SIG-M5 treated with dmso at 0.1 percent for 504 hours (cell line): ENCODE results near the gene MEP1A.
"Not testable (repeated sequence)": the region's sequence is repeated elsewhere in the genome, so short reads cannot be mapped to it uniquely, and the experiment has no call there.

Experiments
- DNase-seq: peaks from one replicate; lab custom pipeline; 2025; ENCODE audit not compliant: unreplicated experiment; lab: John Stamatoyannopoulos, UW

MEP1A gene

DNA sequence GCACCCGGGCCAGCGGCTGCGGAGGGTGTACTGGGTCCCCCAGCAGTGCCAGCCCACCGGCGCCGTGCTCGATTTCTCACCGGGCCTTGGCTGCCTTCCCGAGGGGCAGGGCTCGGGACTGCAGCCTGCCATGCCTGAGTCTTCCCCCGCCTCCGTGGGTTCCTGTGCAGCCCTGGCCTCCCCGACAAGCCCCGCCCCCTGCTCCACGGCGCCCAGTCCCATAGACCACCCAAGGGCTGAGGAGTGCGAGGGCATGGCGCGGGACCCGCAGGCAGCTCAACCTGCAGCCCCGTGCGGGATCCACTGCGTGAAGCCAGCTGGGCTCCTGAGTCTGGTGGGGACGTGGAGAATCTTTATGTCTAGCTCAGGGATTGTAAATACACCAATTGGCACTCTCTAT is 18.5 kb upstream of the MEP1A start:
- DNase-seq = not testable (repeated sequence)

DNA sequence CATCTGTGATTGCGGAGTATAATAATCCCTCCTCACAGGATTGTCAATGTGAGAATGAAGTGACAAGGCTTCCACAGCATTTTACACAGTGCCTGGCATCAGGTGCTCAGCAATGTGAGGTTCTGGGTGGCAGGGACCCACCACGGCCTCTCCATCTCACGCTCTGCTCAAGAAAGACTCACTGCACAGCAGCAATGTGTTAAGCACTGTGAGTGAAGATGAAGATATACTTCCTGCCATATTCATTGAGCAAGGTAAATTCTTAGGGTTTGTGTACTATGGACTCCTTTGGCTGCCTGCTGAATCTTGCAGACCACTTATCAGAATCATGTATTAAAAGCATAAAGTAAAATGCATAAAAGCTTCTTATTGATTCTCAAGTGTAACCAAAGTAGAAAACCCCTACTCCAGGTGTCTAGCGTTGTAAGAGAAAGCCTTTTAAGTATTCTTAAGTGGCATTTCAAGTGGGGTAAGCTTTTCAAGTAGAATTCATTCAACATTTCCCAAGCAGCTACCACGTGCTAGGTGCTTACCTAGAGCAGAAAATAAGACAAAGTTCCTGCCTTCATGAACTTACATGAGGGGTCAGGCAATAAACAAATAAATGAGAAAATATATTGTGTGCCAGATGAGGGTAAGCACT is 17.0 kb upstream of the MEP1A start:
- DNase-seq = no peak

DNA sequence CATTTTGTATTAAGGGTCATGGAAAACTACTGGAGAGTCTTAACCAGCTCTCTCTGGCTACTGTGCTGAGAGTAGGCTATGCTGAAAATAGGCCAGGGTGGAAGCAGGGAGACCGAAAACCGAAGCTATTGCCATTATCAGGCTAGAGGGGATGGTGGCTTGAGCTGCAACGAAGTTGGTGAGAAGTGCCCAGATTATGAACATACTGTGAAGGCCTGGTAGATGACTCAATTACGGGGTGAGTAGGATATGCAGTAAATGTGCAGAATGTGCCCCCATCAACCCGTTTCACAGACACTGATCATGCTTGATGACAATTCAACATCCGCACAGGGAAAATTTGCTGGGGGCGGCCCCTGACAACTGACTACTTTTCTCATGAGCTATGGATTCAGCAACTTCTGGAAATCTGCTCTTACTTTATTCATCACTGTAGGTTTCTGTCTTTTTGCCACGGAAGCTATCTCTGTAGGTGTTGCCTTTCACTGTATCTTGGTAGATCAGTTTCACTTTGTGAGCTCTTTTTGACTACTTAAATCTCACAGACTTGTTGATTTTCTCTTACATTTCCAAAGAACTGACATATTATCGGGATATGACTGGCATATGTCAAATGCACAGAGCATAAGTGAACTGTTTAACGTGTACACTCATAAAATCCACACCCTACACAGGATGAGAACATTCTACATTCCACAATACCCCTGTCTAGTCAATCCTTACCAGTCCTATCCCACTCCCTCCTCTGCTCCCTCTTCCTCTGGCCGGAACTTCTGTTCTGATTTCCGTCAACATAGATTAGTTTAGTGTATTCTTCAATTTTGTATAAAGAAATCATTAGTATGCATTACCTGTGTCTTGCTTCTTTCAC is 15.5 kb upstream of the MEP1A start:
- no peak for DNase-seq

DNA sequence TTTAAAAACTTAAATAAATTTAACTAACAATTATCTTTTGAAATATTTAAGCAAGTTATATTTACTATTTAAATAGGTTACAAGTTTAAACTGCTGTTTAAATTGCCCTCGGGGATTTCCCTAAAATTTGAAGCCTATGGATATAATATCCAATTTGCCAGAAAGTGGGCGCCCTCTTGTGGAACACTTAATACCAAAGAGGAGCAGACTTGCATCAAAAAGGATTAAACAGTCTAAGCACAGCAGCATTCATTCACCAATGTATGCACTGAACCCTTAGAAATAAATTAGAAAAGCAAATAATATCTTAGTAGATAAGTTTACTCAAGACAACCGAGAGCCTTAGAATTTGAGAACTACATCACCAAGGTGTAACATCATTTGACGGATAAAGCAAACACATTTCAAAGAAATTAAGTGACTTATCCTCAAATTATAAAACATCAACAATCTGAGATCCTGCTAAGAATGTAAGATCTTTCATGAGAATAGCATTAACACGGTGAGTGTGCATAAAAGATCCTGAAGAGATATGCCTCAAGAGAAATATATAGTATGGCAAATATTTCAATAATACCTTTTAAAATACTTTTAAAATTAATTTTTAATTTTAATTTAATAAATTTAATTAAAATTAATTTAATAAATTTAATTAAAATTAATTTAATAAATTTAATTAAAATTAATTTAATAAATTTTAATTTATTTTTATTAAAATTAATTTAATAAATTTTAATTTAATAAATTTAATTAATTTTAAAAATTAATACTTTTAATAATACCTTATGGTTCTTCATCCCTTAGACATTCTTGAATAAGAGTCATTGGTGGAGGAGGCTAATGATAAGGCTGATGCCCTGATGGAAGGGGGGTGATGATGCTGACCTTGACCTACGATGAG is 11.5 kb upstream of the MEP1A start:
- DNase-seq = peak; percentile 70

DNA sequence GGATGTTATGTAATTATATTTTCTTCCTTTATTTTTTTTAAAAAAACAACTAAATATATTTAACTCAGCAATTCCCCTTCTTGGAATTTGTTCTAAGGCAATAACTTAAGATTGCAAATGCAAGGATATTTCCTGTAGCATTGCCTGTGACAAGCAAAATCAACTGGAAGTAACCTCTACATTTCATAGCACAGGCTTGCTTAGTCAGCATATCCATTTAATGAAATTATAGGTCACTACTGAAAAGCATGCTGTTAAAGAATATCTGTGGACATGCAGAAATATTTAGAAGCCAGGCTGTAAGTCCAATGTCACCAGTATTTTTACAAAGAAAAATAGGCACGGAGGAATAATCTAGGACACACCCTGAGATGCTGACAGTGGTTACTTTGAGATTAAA is 8.7 kb upstream of the MEP1A start:
- DNase-seq = no peak

DNA sequence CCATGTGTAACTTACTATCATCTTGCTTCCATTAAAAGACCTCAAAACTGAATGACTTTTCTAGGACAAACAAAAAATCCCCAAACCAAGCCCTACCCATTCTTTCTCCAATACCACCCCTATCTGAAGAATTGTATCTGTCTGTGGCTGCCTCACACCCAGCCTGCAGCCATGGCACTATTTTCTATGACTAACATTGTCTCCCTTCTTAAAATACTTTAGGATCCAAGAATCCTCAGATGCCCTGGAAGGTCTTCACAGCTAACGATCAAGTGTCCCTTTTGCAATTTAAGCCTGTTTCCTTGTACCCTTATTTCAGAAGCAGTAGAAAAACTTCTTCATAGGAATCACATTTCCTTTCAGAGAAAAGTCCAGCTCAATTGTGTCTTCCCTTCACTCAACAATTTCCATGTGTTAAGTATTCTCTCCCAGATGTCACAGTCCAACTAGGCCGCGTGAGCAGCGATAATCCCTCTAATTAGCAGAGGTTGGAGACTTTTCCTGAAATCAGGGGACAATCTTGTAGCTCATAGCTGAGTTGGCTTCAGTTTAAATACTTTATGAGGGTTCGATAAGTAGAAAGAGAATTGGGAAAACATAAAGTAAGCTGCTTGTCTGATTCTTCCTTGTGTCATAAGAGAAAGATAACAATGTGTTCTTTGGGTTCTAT is 5.2 kb upstream of the MEP1A start:
- DNase-seq = no peak

DNA sequence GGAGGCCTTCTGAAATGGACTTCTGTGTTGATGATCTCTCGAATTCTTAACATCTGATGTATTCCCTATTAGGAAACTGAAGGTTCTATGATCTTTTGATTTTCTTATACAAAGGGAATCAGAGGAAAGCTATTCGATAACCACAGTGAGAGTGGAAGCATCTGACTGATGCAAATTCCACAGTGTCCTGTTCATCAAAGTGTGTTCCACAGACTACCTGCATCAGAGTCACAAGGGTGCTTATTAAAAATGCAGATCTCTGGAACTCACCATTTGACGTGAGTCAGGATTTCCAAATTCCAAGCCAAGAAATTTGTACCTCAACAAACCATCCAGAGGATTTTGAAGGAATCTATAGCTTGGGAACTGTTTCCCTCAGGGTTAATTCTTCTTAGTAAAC is 4.4 kb upstream of the MEP1A start:
- DNase-seq = no peak

DNA sequence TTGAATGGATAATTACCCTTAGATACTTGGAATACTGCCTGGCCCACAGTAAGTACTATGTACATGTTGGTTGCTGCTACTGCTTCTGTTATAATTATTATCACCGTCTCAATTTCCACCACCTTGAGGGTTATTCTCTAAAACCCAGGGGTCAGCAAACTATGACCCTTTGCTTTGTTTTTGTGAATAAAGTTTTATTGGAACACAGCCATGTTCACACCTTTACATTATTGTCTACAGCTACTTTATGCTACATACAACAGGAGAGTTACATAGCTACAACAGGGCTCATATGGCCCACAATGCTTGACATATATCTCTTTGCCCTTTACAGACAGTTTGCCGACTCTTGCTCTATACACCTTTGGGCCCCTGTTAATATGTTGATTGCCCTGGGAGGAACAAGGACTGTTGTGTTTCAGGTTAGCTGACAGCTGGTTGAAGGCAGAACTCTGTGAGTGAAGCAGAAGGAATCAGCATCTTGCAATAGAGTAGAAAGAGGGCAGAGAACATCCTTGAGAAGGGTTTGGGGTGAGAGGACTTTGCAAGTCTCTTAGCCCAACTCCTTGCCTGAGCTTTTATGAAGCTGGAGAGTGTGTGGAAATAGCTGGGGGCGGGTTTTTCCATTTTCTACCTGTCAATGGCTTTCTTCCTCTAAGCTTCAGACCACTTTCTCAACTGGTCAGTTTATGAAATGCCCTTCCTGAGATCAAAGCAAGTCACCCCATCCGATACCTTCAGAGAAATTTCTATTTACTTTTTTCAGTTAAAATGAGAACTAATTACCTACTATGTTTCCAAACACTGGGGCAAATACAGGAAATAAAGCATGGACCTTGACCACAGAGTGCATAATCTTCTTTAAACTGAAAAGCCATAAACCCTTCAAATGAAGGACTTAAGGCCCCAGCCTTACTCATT is 3.5 kb upstream of the MEP1A start:
- DNase-seq = no peak

DNA sequence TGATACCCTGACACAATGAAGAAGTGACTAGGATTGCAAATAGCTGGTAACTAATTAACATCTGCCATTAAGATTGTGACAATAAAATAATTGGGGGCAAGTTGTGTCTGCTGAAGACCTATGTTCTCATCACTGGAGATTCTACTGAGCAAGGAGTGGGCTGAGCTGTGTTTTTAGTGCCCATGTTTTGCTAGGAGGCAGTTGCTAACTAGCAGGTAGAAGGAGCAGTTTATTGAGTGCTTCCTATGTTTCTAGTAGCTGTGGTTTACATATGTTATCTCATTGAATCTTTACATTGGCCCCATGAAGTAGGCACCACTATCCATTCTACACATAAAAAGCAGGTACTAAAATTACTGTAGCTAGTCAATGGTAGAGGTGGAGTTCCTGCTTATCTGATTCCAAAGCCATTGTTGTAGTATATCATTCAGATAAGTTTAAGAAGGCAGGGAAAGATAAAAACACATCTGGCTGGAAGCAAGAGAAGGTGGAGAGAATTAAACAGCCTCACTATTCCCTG is 2.8 kb upstream of the MEP1A start:
- no peak for DNase-seq

DNA sequence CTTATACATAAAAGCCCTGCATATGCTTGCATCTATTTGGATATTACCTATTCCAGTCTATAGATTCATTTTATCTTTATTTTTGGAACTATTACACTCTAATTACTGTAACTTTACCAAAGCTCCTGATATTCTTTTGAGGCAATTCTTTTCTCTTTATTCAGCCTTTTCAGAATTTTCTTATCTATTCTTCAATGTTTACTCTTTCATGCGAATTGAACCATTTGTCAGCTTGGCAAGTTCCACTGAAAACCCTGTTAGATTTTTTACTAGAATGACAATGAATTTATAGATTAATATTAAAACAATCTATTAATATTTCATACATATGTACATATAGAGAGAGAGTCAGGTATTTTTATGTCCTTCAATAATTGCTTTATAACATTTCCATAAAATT is 554 bp upstream of the MEP1A start:
- DNase-seq = no peak

DNA sequence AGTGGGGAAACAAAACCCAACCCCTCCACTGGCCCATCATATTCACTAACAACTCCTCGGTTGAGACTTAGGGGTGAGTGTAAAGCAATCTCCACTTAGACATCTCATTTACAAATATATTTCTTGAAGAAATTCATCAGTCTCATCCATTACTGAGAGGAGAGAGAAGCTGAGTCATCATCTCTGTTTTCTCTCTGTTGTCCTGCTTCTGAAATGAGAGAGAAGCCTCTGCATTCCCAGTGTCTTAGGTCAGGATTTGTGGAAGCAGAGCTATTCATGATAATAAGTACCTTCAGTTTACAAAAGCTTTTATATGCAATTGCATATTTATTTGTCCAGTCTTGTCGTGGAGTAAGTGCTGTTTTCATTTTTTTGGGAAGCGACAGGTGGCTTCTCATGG is 879 bp downstream of the MEP1A start:
- no peak for DNase-seq

DNA sequence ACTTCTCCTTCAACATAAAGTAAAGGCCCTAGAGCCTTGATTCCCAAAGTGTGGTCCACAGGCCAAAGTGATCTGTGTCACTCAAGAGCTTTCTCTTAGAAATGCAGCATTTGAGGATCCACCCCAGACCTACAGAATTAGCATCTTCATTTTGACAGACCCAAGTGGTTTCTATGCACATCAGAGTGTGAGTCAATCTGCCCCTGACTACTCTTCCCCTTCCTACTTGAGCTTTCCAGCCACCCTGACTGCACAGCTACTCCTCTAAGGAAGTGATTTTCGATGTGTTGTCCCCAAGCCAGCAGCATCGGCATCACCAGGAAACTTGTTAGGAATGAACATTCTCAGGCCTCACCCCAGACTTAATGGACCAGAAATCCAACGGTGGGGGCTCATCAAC is 2.6 kb downstream of the MEP1A start:
- DNase-seq = no peak

DNA sequence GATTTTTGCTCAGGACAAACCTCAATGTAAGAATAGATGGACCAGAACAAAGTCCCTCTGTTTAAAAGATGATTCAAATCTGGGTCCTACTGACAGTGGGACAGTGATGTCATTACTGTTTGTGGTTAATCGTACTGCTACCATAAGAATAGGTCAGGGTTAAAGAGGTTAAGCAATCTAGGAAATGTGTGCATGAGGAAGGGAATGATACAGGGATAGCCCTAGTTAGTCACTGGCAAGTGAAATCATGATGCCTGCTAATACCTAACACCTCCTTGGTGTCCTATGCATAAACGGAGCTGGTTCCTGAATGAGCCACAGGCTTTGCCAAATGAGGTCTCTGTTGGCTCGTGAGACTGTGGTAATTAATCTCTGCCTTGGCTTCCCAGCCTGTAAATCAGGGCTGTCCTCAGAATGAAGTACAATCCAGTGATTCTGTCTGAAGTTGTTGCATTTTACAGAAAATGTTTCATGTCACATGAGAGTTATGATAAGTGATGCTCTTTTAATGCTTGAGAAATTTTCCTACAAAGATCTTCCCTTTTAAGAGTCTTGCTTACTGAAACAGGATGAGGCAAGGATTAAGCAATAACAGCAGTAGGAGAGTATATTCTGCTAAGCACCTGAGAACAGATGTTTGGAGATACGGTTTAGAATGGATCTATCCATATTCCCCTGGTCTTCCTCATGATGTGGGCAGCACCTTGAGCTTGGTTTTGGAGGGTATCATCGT is 3.8 kb downstream of the MEP1A start:
- no peak for DNase-seq

DNA sequence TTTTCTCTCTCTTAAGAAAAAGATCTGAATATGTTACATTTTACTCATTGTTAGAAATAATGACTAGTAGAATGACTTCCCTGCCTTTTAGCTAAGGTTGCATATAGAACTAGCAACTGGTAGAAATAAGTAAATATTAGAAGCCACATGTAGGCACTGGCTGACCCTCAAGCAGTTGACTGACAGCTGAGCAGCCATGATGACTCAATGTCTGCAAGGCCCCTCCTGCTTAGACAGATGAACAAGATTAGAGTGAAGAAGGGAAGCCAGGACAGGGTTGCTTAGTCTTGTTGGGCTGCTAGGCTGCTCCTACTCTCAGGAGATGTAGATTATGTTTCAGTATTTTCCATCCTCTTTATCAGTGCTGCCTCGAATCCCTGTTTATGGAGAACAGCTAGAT is 6.5 kb downstream of the MEP1A start:
- no peak for DNase-seq

DNA sequence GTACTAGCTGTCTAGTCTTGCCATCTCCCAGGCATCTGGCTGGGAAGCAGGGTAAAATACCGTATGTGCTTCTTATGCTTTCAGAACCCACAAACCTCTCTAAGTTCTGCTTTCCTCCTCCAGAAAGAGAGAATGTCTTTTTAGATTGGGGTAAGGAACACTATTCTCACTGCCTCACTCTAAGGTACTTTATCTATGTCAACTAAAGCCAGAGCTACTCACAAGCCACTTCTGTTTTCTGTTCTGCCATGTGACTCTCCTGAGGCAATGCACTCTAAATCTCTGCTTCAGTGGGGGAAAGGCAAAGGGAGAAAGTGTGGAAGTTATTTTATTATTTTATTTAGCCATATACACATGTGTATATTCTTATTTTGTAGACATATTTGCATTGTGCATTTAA is 15.6 kb downstream of the MEP1A start:
- DNase-seq = no peak

DNA sequence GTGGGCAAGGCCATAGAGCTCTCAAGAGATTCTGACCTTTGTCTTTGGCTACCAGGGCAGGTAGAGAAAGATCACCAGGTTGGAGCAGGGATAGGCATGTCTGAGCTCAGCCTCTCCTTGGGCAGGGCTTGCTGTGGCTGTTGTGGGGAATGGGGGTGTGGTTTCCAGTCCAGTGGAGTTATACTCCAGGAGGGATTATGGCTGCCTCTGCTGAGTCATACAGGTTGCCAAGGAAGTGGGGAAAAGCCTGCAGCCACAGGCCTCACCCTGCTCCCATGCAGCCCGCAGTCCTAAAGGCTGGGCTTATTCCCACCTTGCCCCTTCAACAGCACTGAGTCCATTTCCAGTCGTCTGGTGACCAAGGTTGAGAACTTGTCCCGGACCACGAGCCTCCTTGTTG is 21.9 kb downstream of the MEP1A start:
- DNase-seq = no peak

DNA sequence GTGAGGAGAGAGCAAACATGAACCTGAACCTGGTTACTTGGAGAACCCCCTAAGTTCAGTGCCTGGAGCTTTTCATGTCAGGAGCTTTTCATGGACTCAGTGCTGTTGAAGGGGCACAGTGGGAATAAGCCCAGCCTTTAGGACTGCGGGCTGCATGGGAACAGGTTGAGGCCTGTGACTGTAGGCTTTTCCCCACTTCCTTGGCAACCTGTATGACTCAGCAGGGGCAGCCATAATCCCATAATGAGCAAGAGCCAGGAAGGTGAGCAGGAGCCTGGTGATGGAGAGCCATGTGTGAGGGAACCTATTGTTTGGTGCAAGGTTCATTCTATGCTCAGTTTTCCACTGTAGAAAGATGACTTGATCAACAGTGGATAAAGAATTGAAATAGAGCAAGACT is 23.4 kb downstream of the MEP1A start:
- DNase-seq = no peak

DNA sequence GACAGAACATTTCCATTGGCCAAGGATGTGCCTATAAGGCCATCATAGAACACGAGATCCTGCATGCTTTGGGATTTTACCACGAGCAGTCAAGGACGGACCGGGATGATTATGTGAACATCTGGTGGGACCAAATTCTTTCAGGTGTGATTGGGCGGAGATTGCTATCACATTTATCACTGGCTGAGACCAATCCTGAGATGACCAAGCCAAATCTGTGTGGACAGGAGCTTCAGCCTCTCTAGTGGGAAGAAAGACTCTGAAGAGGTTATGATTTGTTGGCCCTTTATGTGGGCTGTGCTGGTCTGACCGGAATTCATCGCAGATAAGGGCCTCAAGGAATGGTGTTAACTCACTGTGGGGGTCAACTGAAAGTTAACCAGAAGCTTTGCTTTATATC is 26.4 kb downstream of the MEP1A start:
- DNase-seq = no peak

DNA sequence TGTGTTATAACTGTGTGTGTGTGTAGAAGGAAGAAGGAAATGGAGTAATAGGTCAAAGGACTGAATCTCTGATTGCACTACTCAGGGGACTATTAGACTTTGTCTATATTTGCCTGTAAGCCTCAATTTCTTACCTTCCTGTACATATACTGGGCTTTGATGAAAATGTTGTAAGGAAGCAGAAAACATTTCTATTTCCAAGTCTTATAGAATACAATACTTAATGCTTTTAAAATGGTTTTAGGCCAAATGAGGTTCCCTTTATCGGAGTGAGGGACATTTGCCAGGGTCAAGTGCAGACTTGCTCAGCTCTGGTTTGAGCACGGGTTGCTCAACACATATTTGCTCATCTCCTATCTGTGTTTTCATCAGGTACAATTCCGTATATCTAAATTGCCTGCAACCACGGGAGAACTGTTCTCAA is 28.3 kb downstream of the MEP1A start:
- DNase-seq = no peak
